GM12864 (cell line): ENCODE data around the gene KRTAP9-6.
"Not testable (repeated sequence)": the region's sequence is repeated elsewhere in the genome, so short reads cannot be mapped to it uniquely, and the experiment has no call there.

Source experiments
- DNase-seq: peaks from one replicate; pipeline ENCODE4 v3.0.0-alpha.2; 2011; ENCODE audit warnings: low read depth
- H3K4me3 ChIP-seq: 2 replicates; pipeline ENCODE4 v1.5.1; 2011; ENCODE audit warnings: mild to moderate bottlenecking, low read depth, low read length, control low read depth
- CTCF ChIP-seq: IDR thresholded peaks from 2 replicates; pipeline ENCODE4 v1.5.1; 2011; ENCODE audit warnings: low read depth, mild to moderate bottlenecking, moderate library complexity, low read length, control low read depth, inconsistent platforms; ENCODE audit errors: missing control alignments

KRTAP9-6 gene

GRCh38 chr17:41246995-41247787 lies 18.0 kb upstream of the KRTAP9-6 start:
- not testable (repeated sequence) for DNase-seq, H3K4me3 ChIP-seq

- not testable (repeated sequence) for H3K4me3 ChIP-seq, DNase-seq
Observed at GRCh38 chr17:41249637-41250240, 15.4 kb upstream of the KRTAP9-6 start, which contains the start of gene KRTAP9-4. KRTAP9-4 (plus strand) TSS chr17:41249687; CDS start chr17:41249721, 34 bp downstream.

GRCh38 chr17:41251261-41251660 lies 13.9 kb upstream of the KRTAP9-6 start:
- no peak overlapping the region for H3K4me3 ChIP-seq
- DNase-seq: no peak
- TF ChIP-seq CTCF: no peak

GRCh38 chr17:41254861-41255260 lies 10.3 kb upstream of the KRTAP9-6 start:
- H3K4me3 ChIP-seq: no peak overlapping the region
- DNase-seq: no peak
- no peak for TF ChIP-seq CTCF

GRCh38 chr17:41255381-41256290 lies 9.5 kb upstream of the KRTAP9-6 start, which contains the start of gene KRTAP9-9:
KRTAP9-9 (plus strand) TSS chr17:41255384.
- not testable (repeated sequence) for DNase-seq, H3K4me3 ChIP-seq

GRCh38 chr17:41256291-41256685 lies 8.9 kb upstream of the KRTAP9-6 start:
- DNase-seq: no peak
- no peak for TF ChIP-seq CTCF
- no peak overlapping the region for H3K4me3 ChIP-seq

- no peak for DNase-seq
- no peak overlapping the region for H3K4me3 ChIP-seq
- no peak for TF ChIP-seq CTCF
Observed at GRCh38 chr17:41258406-41258805, 6.8 kb upstream of the KRTAP9-6 start.

GRCh38 chr17:41263212-41263611 lies 2.0 kb upstream of the KRTAP9-6 start:
- TF ChIP-seq CTCF: no peak
- no peak for DNase-seq
- no peak overlapping the region for H3K4me3 ChIP-seq
